ENCODE measurements around the gene TRIM34. TPM values are rescaled to one million over a fixed set of nuclear protein-coding genes. Genes with fewer than 3 reads are reported as not detected.
"Not testable (repeated sequence)": the region's sequence is repeated elsewhere in the genome, so short reads cannot be mapped to it uniquely, and the experiment has no call there.

The TRIM34 gene
- total and polyA plus RNA-seq, 2 donors from 2014 or later, result 5.9 to 6.7 TPM

DNA sequence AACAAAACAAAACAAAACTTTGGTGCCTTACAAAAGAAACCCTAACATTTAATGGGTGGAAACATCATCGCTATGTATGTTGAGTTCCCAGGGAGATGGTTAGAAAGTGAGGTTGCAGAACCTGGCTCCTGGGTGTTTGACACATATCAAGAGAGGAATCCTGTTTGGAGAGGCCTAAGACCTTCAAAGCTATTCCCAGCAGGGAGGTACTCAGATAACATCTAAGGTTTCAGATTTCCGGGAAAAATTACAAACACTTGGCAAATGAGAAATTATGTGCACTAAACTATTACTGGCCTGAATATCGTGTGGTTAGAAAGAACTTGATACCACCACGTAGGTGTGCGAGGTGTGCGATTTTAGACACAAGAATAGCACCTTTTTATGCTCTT is 41.6 kb downstream of the TRIM34 start:
- Histone ChIP-seq H3K27ac (ENCODE audit: low read depth in 2 of 2, low read length in 2 of 2) (no peak overlapping the region), H3K9ac (ENCODE audit: low read length in 3 of 3) (no peak overlapping the region), H3K36me3 (ENCODE audit: control insufficient read depth in 2 of 3, insufficient read depth in 3 of 3, low read length in 3 of 3) (peaks cover 9 to 12% (median 10%) of the 10 kb centered on the region in 3 donors), H3K9me3 (ENCODE audit: control insufficient read depth in 2 of 3, insufficient read depth in 1 of 3, low read length in 3 of 3) (no peaks in the 10 kb centered on the region), H3K27me3 (ENCODE audit: control insufficient read depth, insufficient read depth, low read length) (no peaks in the 10 kb centered on the region), H3K4me1 (ENCODE audit: control insufficient read depth in 2 of 3, insufficient read depth in 2 of 3, low read depth in 1 of 3, low read length in 3 of 3) (no peaks in the 10 kb centered on the region), H3K4me3 (ENCODE audit: low read length in 3 of 3) (no peak overlapping the region)
- intact Hi-C loops (cut with DNase I), result no loop called here
- no peak for FAIRE-seq
- TF ChIP-seq, protein P1, sequence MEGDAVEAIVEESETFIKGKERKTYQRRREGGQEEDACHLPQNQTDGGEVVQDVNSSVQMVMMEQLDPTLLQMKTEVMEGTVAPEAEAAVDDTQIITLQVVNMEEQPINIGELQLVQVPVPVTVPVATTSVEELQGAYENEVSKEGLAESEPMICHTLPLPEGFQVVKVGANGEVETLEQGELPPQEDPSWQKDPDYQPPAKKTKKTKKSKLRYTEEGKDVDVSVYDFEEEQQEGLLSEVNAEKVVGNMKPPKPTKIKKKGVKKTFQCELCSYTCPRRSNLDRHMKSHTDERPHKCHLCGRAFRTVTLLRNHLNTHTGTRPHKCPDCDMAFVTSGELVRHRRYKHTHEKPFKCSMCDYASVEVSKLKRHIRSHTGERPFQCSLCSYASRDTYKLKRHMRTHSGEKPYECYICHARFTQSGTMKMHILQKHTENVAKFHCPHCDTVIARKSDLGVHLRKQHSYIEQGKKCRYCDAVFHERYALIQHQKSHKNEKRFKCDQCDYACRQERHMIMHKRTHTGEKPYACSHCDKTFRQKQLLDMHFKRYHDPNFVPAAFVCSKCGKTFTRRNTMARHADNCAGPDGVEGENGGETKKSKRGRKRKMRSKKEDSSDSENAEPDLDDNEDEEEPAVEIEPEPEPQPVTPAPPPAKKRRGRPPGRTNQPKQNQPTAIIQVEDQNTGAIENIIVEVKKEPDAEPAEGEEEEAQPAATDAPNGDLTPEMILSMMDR (IDR thresholded peaks at IDR 0.05; ENCODE audit: borderline replicate concordance, extremely low read depth, insufficient read depth), result no peak
- no peak for DNase-seq

DNA sequence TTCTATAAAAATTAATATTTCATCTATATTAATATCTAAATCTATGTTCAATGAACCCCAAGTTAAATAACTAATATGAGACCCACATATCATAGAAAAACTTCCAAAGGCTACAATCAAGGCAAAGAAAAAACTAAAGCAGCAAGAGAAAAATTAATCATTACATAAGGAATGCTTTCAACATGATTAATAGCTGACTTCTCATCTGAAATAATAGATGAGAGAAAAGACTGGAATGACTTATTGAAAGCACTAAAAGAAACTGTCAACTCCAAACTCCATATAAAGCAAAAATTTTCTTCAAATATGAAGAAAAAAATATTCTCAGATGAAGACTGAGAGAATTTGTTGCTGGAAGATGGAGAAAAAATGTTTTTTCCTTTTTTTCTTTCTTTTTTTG is 47.0 kb downstream of the TRIM34 start:
- Histone ChIP-seq H3K4me3 (ENCODE audit: low read length in 3 of 3) (no peak overlapping the region), H3K9ac (ENCODE audit: low read length in 3 of 3) (no peak overlapping the region), H3K36me3 (ENCODE audit: control insufficient read depth in 2 of 3, insufficient read depth in 3 of 3, low read length in 3 of 3) (peaks cover 4 to 8% (median 5%) of the 10 kb centered on the region in 3 donors), H3K4me1 (ENCODE audit: control insufficient read depth in 2 of 3, insufficient read depth in 2 of 3, low read depth in 1 of 3, low read length in 3 of 3) (no peaks in the 10 kb centered on the region), H3K27ac (ENCODE audit: low read depth in 2 of 2, low read length in 2 of 2) (no peak overlapping the region), H3K9me3 (ENCODE audit: control insufficient read depth in 2 of 3, insufficient read depth in 1 of 3, low read length in 3 of 3) (no peaks in the 10 kb centered on the region), H3K27me3 (ENCODE audit: control insufficient read depth, insufficient read depth, low read length) (no peaks in the 10 kb centered on the region)
- DNase-seq (no peak), FAIRE-seq (no peak)
- TF ChIP-seq, protein P1 (IDR thresholded peaks at IDR 0.05; ENCODE audit: borderline replicate concordance, extremely low read depth, insufficient read depth), result no peak
- intact Hi-C loops (cut with DNase I), result no loop called here

DNA sequence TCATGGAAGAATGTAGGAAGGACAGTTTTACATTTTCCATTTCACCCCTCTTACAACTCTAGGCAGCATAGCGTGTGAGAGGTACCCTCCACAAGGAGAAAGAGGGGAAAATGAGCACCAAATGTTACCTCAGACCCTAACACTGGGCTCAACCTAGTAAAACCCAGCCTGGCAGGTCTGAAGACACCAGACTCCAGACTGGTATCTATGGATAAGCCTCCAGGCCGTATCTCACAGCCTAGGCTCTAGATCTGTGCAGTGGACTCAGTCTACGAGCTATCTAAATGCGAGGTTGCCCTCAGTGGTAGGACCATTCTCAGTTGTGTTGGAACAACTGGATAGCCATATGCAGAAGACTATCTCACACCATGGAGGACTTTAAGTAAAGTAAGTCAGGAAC is 49.6 kb downstream of the TRIM34 start:
- DNase-seq (no peak), FAIRE-seq (no peak)
- H3K4me3 ChIP-seq (ENCODE audit: low read length in 3 of 3), result no peak overlapping the region
- H3K27me3 ChIP-seq (ENCODE audit: control insufficient read depth, insufficient read depth, low read length), result no peaks in the 10 kb centered on the region
- H3K4me1 ChIP-seq (ENCODE audit: control insufficient read depth in 2 of 3, insufficient read depth in 2 of 3, low read depth in 1 of 3, low read length in 3 of 3), result no peaks in the 10 kb centered on the region
- no peak overlapping the region for H3K27ac ChIP-seq (ENCODE audit: low read depth in 2 of 2, low read length in 2 of 2)
- intact Hi-C loops (cut with DNase I), result no loop called here
- peaks cover 2 to 14% (median 2%) of the 10 kb centered on the region in 3 donors for H3K36me3 ChIP-seq (ENCODE audit: control insufficient read depth in 2 of 3, insufficient read depth in 3 of 3, low read length in 3 of 3)
- H3K9me3 ChIP-seq (ENCODE audit: control insufficient read depth in 2 of 3, insufficient read depth in 1 of 3, low read length in 3 of 3), result no peaks in the 10 kb centered on the region
- no peak overlapping the region for H3K9ac ChIP-seq (ENCODE audit: low read length in 3 of 3)
- TF ChIP-seq, protein P1 (IDR thresholded peaks at IDR 0.05; ENCODE audit: borderline replicate concordance, extremely low read depth, insufficient read depth), result no peak

DNA sequence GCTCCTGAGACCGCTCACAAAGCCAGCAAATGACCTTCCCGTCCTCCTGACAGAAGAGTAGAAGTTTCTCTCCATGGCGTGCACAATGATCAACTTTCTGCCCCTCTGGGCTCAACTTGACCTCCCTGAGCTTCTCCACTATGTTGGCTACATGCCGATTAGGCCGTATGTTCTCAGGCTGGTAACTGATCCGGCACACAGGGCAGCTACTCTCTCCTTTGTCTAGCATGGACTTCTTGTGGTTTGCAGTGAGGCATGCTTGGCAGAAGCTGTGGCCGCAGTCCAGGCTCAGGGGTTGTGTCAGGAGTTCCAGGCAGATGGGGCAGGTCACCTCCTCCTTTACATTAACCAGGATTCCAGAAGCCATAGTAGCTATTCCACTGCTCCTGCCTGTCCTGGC is 55.0 kb downstream of the TRIM34 start:
- no peaks in the 10 kb centered on the region for H3K4me1 ChIP-seq (ENCODE audit: control insufficient read depth in 2 of 3, insufficient read depth in 2 of 3, low read depth in 1 of 3, low read length in 3 of 3)
- no peak overlapping the region for H3K4me3 ChIP-seq (ENCODE audit: low read length in 3 of 3)
- H3K36me3 ChIP-seq (ENCODE audit: control insufficient read depth in 2 of 3, insufficient read depth in 3 of 3, low read length in 3 of 3), result peaks cover 0 to 14% (median 0%) of the 10 kb centered on the region in 3 donors
- no peak overlapping the region for H3K9ac ChIP-seq (ENCODE audit: low read length in 3 of 3)
- H3K27me3 ChIP-seq (ENCODE audit: control insufficient read depth, insufficient read depth, low read length), result no peaks in the 10 kb centered on the region
- no peak for DNase-seq
- no peak overlapping the region for H3K27ac ChIP-seq (ENCODE audit: low read depth in 2 of 2, low read length in 2 of 2)
- TF ChIP-seq, protein P1 (IDR thresholded peaks at IDR 0.05; ENCODE audit: borderline replicate concordance, extremely low read depth, insufficient read depth), result no peak
- no peak for FAIRE-seq
- intact Hi-C loops (cut with DNase I), result no loop called here
- H3K9me3 ChIP-seq (ENCODE audit: control insufficient read depth in 2 of 3, insufficient read depth in 1 of 3, low read length in 3 of 3), result no peaks in the 10 kb centered on the region

DNA sequence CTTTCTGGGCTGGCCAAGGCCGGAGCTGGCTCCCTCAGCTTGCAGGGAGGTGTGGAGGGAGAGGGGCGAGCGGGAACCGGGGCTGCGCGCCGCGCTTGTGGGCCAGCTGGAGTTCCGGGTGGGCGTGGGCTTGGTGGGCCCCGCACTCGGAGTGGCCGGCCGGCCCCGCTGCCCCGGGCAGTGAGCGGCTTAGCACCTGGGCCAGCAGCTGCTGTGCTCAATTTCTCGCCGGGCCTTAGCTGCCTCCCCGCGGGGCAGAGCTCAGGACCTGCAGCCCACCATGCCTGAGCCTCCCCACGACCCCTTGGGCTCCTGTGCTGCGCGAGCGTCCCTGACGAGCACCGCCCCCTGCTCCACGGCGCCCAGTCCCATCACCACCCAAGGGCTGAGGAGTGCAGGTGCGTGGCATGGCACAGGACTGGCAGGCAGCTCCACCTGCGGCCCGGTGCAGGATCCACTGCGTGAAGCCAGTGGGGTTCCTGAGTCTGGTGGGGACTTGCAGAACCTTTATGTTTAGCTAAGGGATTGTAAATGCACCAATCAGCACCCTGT is 58.2 kb downstream of the TRIM34 start:
- peaks cover 0 to 10% (median 0%) of the 10 kb centered on the region in 3 donors for H3K36me3 ChIP-seq (ENCODE audit: control insufficient read depth in 2 of 3, insufficient read depth in 3 of 3, low read length in 3 of 3)
- FAIRE-seq; H3K9me3 ChIP-seq (ENCODE audit: control insufficient read depth in 2 of 3, insufficient read depth in 1 of 3, low read length in 3 of 3); H3K27ac ChIP-seq (ENCODE audit: low read depth in 2 of 2, low read length in 2 of 2); H3K9ac ChIP-seq (ENCODE audit: low read length in 3 of 3); H3K4me3 ChIP-seq (ENCODE audit: low read length in 3 of 3); H3K4me1 ChIP-seq (ENCODE audit: control insufficient read depth in 2 of 3, insufficient read depth in 2 of 3, low read depth in 1 of 3, low read length in 3 of 3); intact Hi-C loops (cut with DNase I); H3K27me3 ChIP-seq (ENCODE audit: control insufficient read depth, insufficient read depth, low read length): not testable (repeated sequence)
- peak in 1 of 5 donors; percentile 55 for DNase-seq

All from kidney (tissue), 14 donors.